GM06990 (cell line): ENCODE data around the gene OPN1SW.

Experiments
- DNase-seq: peaks from one replicate; pipeline ENCODE4 v3.0.0-alpha.2; 2011; ENCODE audit not compliant: insufficient read length; ENCODE audit errors: extremely low read depth
- H3K27me3 ChIP-seq: replicated peaks from 2 replicates; pipeline ENCODE4 v1.6.0; 2011; ENCODE audit warnings: low read length; ENCODE audit not compliant: control insufficient read depth, insufficient read depth
- H3K36me3 ChIP-seq: 2 replicates; pipeline ENCODE4 v1.5.1; 2011; ENCODE audit warnings: low read length; ENCODE audit not compliant: control insufficient read depth, insufficient read depth
- H3K4me3 ChIP-seq: replicated peaks from 2 replicates; pipeline ENCODE4 v1.5.1; 2011; ENCODE audit warnings: low read depth, mild to moderate bottlenecking, control low read depth, low read length
- TF ChIP-seq, protein P1 (sequence below): IDR thresholded peaks from 2 replicates; pipeline ENCODE4 v1.5.1; 2011; ENCODE audit warnings: low read length, control low read depth, mild to moderate bottlenecking, inconsistent platforms; ENCODE audit not compliant: insufficient read depth, poor library complexity, severe bottlenecking

OPN1SW gene

DNA sequence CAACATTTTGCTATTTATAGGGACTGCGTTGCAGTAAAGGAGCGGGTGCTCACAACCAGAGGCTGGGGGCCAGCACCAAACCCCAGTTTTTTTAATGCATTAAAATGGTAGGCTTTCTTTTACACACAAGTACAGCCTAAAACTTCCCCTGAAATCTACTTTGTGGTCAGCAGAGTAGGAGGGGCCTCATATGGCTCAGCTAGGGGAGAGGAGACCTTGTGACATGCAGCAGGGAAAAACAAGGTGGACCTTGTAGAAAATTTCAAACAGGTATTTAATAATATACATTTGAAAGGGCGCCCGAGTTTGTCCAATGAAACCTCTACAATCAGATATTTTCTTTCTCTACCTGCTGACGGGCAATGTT lies 17.6 kb upstream of the OPN1SW start:
- H3K27me3 ChIP-seq: no peaks in the 10 kb centered on the region; the same call in none of the 2 replicates
- no peak for DNase-seq
- H3K4me3 ChIP-seq: no peak overlapping the region
- TF ChIP-seq, protein P1, sequence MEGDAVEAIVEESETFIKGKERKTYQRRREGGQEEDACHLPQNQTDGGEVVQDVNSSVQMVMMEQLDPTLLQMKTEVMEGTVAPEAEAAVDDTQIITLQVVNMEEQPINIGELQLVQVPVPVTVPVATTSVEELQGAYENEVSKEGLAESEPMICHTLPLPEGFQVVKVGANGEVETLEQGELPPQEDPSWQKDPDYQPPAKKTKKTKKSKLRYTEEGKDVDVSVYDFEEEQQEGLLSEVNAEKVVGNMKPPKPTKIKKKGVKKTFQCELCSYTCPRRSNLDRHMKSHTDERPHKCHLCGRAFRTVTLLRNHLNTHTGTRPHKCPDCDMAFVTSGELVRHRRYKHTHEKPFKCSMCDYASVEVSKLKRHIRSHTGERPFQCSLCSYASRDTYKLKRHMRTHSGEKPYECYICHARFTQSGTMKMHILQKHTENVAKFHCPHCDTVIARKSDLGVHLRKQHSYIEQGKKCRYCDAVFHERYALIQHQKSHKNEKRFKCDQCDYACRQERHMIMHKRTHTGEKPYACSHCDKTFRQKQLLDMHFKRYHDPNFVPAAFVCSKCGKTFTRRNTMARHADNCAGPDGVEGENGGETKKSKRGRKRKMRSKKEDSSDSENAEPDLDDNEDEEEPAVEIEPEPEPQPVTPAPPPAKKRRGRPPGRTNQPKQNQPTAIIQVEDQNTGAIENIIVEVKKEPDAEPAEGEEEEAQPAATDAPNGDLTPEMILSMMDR: no peak
- no peaks in the 10 kb centered on the region for H3K36me3 ChIP-seq

DNA sequence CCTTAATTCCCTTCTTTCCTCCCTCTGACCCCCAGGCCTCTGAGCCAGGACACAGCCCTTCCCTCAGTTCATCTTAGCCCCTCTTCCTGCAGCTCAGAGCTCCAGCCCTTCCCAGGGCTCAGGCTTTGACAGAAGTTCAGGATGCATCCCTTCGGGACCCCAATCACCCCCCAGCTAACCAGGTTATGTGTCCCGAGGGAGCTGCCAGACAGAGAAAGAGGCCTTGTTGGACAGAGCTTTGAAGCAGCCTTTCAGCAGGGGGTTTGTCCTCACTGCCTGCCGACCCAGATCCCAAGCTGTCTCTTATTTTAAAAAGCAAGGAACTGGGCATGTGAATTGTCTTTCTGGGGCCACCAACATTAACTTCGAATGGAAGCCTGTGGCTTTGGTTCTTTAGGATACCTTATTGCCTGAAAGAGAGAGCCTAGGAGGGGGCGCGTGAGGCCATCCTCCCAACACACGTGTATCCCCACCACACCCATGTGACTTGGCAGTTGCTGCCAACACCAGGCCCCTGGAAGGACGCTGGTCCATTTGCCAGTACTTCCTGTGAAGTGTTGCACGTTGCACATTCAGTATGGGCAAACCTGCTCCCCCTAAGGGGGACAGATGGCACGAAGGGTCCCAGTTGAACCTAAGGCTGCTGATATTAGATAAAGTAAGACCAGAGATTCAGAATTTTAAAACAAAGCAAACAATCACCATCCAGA lies 17.0 kb upstream of the OPN1SW start:
- Histone ChIP-seq H3K36me3 (no peaks in the 10 kb centered on the region), H3K4me3 (no peak overlapping the region), H3K27me3 (no peaks in the 10 kb centered on the region; the same call in none of the 2 replicates)
- TF ChIP-seq, protein P1: no peak
- no peak for DNase-seq

DNA sequence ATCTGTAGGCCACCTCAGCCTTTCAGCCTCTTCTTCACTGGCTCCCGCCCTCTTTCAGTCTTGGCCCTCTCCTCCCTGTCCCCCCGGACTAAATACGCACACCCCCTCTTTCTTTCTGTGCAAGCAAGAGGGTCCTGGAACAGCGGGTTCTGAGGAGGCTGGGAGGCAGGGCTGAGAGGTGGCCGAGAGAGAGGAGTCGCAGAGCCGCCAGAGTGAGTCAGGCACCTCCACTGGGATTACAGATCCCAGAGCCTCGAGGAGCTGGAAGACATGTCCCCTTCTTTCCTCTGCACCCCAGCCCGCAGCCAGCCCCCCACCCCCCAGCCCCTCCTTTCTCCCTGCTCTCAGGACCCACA lies 16.4 kb upstream of the OPN1SW start:
- TF ChIP-seq, protein P1: no peak
- DNase-seq: no peak
- Histone ChIP-seq H3K27me3 (no peaks in the 10 kb centered on the region; the same call in none of the 2 replicates), H3K4me3 (peak overlapping the region; percentile 79), H3K36me3 (no peaks in the 10 kb centered on the region)

DNA sequence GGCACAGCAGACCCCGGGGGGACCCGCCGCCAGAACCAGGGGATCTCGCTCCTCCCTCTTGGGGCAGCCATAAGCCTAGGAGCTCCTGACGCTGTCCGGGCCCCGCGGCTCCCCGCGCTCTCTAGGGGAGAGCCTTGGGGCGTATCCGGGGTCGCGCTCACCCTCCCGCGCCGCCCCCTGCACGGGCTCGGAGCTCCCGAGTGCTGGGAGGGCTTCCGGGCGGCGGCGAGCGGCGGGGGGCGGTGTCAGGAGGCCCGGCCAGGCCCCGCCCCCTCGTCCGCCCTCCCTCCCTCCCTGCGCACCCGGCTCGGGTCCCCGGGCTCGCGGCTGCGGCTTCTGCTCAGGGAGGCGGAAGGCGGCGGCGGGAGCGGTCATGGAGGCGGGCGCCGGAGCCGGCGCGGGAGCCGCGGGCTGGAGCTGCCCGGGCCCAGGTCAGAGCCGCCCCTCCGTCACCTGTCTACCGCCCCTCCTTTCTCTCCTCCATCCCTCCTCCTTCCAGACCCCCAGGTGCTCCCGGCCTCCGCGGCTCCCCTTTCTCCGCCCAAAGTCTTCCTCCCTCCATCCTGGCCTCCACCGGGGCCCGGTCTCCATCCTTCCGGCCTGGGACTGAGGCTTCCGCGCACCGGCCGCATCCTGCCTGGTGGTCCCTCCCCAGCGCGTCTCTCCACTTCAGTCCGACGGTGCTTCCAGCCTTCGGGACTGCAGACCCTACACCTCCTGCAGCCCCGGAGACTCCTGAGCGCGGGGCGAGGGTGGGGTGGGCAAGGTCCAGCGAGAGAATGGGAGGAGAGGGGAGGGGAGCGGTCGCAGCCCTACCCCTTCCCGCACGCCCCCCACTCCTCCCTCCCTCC lies 15.8 kb upstream of the OPN1SW start, which contains the start of gene CCDC136:
Gene CCDC136 (plus strand): TSS at position 848 of the 851 bp plus-strand sequence. CDS start 444 bp downstream, outside the sequence.
- Histone ChIP-seq H3K4me3 (peak within 1 kb of the TSS; percentile 79), H3K27me3 (no peaks in the 10 kb centered on the region; the same call in none of the 2 replicates), H3K36me3 (no peaks in the 10 kb centered on the region)
- DNase-seq: peak; percentile 79
- TF ChIP-seq, protein P1: no peak

DNA sequence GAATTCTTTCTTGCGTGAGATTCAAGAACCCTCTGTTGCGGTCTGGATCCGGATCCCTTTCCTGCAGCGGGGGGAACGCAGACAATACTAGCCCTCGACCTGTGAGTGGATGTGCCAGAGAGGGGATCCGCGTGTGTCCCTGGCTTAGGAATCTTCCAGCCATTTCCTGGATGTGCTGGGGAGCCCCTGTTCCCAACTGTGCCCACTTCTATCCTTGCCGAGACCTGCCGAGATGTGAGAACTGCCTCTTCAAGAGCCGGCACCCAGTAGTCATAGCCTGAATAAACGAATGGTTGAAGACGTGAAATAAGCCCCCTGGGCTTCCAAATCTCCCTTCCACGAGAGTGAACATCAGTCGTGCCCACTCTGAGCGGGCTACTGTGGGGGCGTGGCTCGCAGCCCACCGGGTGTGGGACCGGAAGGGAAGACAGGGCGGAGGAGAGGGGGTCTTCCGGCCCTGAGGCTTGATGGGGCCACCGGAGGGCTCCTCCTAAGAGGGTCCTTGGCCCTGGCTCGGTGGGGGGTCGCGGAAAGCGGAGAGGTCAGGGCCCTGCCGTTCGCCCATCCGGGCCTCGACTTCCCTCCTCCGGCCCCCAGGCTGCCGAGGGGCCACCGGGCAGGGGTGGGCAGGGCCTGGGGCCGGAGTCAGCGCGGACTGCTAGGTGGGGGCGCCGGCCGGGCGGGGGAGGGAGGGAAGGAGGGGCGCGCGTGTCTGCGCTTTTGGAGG lies 14.9 kb upstream of the OPN1SW start:
- Histone ChIP-seq H3K27me3 (no peaks in the 10 kb centered on the region; the same call in none of the 2 replicates), H3K36me3 (no peaks in the 10 kb centered on the region), H3K4me3 (peak overlapping the region; percentile 79)
- no peak for DNase-seq
- TF ChIP-seq, protein P1: no peak
